Panc1 (cell line): Measurements from ENCODE around the gene EEF1AKMT3. TPM values are rescaled to one million over a fixed set of nuclear protein-coding genes. Genes with fewer than 3 reads are reported as not detected.

Experiments used
- ATAC-seq: fragments of 200-7000 bp; cut with Tn5 transposase; 2 replicates; pipeline ENCODE4 v1.9.1; 2020; ENCODE audit warnings: mild to moderate bottlenecking, moderate library complexity
- BruUV-seq: library from RNA; stranded (reverse); fragments of 400-500 nt; replicated peaks from 2 replicates; lab custom pipeline; 2021; lab: Mats Ljungman, UMichigan
- CTCF ChIA-PET: fragments of 300-600 bp; sonication (Branson Sonifier 250); formaldehyde crosslinking; loops from one replicate; lab custom pipeline; 2022; ENCODE audit warnings: antibody characterized with exemption; lab: Charles Lee
- POLR2A ChIA-PET: fragments of 300-600 bp; sonication (Branson Sonifier 250); formaldehyde crosslinking; loops from one replicate; lab custom pipeline; 2022; ENCODE audit warnings: antibody characterized with exemption; lab: Charles Lee
- DNase-seq: peaks from one replicate; pipeline ENCODE4 v3.0.0-alpha.2; 2010; ENCODE audit warnings: low read depth, low spot score
- H3K27ac ChIP-seq: 2 replicates; pipeline ENCODE4 v1.5.1; 2011; ENCODE audit warnings: mild to moderate bottlenecking, low read length, inconsistent platforms
- H3K27me3 ChIP-seq: fragments of 200-500 bp; sonication (Bioruptor generic); 2 replicates; pipeline ENCODE4 v1.6.0; 2014; ENCODE audit warnings: low read length, inconsistent platforms; ENCODE audit not compliant: control insufficient read depth, insufficient read depth
- H3K36me3 ChIP-seq: fragments of 200-500 bp; sonication (Bioruptor generic); 2 replicates; pipeline ENCODE4 v1.5.1; 2014; ENCODE audit warnings: inconsistent platforms, mild to moderate bottlenecking, low read length, moderate library complexity; ENCODE audit not compliant: control insufficient read depth, insufficient read depth
- H3K4me1 ChIP-seq: 2 replicates; pipeline ENCODE4 v1.5.1; 2011; ENCODE audit warnings: inconsistent platforms, mild to moderate bottlenecking, low read length, moderate library complexity; ENCODE audit not compliant: control insufficient read depth, insufficient read depth
- H3K4me3 ChIP-seq, 2 experiments: 2 replicates each; pipeline ENCODE4 v1.5.1; 2011 to 2012; ENCODE audit warnings: low read depth in 2 of 2, low read length in 2 of 2, mild to moderate bottlenecking in 2 of 2, inconsistent platforms in 1 of 2, moderate library complexity in 1 of 2
- H3K9me3 ChIP-seq: fragments of 200-500 bp; sonication (Bioruptor generic); 2 replicates; pipeline ENCODE4 v1.5.1; 2014; ENCODE audit warnings: low read depth, mild to moderate bottlenecking, inconsistent platforms, low read length, moderate library complexity; ENCODE audit not compliant: control insufficient read depth, insufficient read depth
- POLR2AphosphoS5 ChIP-seq: IDR thresholded peaks from 2 replicates; pipeline ENCODE4 v1.6.1; 2012; ENCODE audit warnings: mild to moderate bottlenecking, low read depth, low read length, moderate library complexity
- REST ChIP-seq, 2 experiments: IDR thresholded peaks; 2 replicates each; pipeline ENCODE4 v1.6.1; 2011 to 2012; ENCODE audit warnings: low read depth in 2 of 2, control low read depth in 1 of 2, low read length in 1 of 2, mild to moderate bottlenecking in 1 of 2, moderate library complexity in 1 of 2; ENCODE audit not compliant: insufficient read depth in 1 of 2
- SIN3A ChIP-seq: IDR thresholded peaks from 2 replicates; pipeline ENCODE4 v1.6.1; 2012; ENCODE audit warnings: low read depth, mild to moderate bottlenecking, low read length, moderate library complexity, borderline replicate concordance; ENCODE audit not compliant: insufficient read depth
- TCF7L2 ChIP-seq: IDR thresholded peaks from 2 replicates; pipeline ENCODE4 v1.6.1; 2011; ENCODE audit warnings: mild to moderate bottlenecking, low read depth, low read length, inconsistent platforms
- in situ Hi-C: cut with HindIII; loops from 2 replicates; pipeline ENCODE4 v1.10.0; 2016; ENCODE audit warnings: low sequenced_read_pairs, low pct_unique_long_range_greater_than_20kb
- intact Hi-C: fragments of 100-400 bp; cut with micrococcal nuclease; formaldehyde crosslinking; loops from one replicate; pipeline ENCODE4 v1.10.0; 2022; ENCODE audit not compliant: unreplicated experiment
- total RNA-seq: library from RNA; stranded (reverse); gene quantifications from one replicate; pipeline ENCODE4 v1.2.1, GENCODE V29; 2021; ENCODE audit not compliant: unreplicated experiment
- TF ChIP-seq, protein P1 (sequence below): fragments of 450-650 bp; IDR thresholded peaks from 2 replicates; pipeline ENCODE4 v1.5.1; 2017; ENCODE audit warnings: mild to moderate bottlenecking

The EEF1AKMT3 gene
- total RNA-seq, 1 experiment from 2014 or later = 7.4 TPM

DNA sequence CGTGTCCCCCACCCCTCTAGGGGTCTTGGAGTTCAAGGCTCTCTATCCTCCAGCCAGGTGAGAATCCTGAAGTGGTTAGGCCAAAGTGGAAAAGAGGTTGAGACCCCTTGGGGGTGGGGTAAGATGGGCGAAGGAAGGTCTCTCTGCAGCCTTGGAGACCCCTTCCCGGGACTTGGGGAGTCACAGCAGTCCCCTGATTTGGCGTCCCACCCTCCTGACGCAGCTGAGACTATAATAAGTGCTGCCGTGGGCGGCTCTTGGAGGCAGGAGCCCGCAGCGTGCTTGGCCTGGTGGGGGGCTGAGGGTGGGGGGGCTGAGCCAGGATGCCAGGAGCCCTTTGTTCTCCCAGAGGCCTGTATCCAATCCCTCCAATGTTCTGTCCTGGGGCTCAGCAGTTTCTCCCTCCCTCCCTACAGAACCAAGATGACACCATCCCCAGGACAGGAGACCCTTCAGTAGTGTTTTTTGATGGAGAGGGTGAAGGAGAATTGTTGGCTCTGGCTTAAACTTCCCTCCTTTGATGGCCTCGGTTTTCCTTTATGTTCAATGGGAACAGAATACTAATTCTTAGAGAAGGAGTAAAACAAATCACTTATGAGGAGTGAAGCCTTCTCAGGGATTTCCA, 32.4 kb upstream of the EEF1AKMT3 start:
- Histone ChIP-seq H3K4me3 (no peak overlapping the region), H3K4me1 (peaks cover 14% of the 10 kb centered on the region), H3K27me3 (no peaks in the 10 kb centered on the region; the same call in 1 of the 2 replicates), H3K9me3 (no peaks in the 10 kb centered on the region), H3K27ac (no peak overlapping the region), H3K36me3 (peaks cover 5% of the 10 kb centered on the region; the same call in 1 of the 2 replicates)
- no peak for DNase-seq
- TF ChIP-seq SIN3A = no peak
- TF ChIP-seq POLR2AphosphoS5 = no peak
- no peak for TF ChIP-seq REST (IDR thresholded peaks at IDR 0.05; ENCODE audit: insufficient read depth in 1 of 2, low read depth in 2 of 2, low read length in 1 of 2)
- TF ChIP-seq TCF7L2 = no peak
- TF ChIP-seq, protein P1, sequence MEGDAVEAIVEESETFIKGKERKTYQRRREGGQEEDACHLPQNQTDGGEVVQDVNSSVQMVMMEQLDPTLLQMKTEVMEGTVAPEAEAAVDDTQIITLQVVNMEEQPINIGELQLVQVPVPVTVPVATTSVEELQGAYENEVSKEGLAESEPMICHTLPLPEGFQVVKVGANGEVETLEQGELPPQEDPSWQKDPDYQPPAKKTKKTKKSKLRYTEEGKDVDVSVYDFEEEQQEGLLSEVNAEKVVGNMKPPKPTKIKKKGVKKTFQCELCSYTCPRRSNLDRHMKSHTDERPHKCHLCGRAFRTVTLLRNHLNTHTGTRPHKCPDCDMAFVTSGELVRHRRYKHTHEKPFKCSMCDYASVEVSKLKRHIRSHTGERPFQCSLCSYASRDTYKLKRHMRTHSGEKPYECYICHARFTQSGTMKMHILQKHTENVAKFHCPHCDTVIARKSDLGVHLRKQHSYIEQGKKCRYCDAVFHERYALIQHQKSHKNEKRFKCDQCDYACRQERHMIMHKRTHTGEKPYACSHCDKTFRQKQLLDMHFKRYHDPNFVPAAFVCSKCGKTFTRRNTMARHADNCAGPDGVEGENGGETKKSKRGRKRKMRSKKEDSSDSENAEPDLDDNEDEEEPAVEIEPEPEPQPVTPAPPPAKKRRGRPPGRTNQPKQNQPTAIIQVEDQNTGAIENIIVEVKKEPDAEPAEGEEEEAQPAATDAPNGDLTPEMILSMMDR = no peak
- ATAC-seq = no peak
- ChIA-PET POLR2A (no interaction called here), CTCF (interaction anchor here (3.4 kb wide), 1 partner anchor 14 kb away, joined by 10 read pairs; no protein-coding TSS in a partner anchor)
- BruUV-seq = no TSS peak
- intact Hi-C loops = loop anchor here (5.0 kb wide), 1 partner anchor 158 kb away; no protein-coding TSS in a partner anchor
- in situ Hi-C loops = no loop called here

- no peak overlapping the region for H3K4me3 ChIP-seq
- H3K27me3 ChIP-seq = no peaks in the 10 kb centered on the region; the same call in 1 of the 2 replicates
- peaks cover 6% of the 10 kb centered on the region; the same call in 1 of the 2 replicates for H3K36me3 ChIP-seq
- ATAC-seq (no peak), DNase-seq (no peak)
- in situ Hi-C loops (no loop called here), intact Hi-C loops (no loop called here)
- ChIA-PET CTCF (interaction anchor here (3.4 kb wide), 1 partner anchor 15 kb away, joined by 10 read pairs; no protein-coding TSS in a partner anchor), POLR2A (no interaction called here)
- H3K27ac ChIP-seq = no peak overlapping the region
- no peaks in the 10 kb centered on the region for H3K9me3 ChIP-seq
- TF ChIP-seq, protein P1 = no peak
- TF ChIP-seq SIN3A = no peak
- TF ChIP-seq TCF7L2 = no peak
- TF ChIP-seq REST (IDR thresholded peaks at IDR 0.05; ENCODE audit: insufficient read depth in 1 of 2, low read depth in 2 of 2, low read length in 1 of 2) = no peak
- no peak for TF ChIP-seq POLR2AphosphoS5
- peaks cover 11% of the 10 kb centered on the region for H3K4me1 ChIP-seq
- no TSS peak for BruUV-seq
Measured at GRCh38 chr12:57740656-57741412, 31.6 kb upstream of the EEF1AKMT3 start.
